Naive thymus-derived CD8-positive, alpha-beta T cell (primary cell): Measurements from ENCODE around the gene CCNY. TPM values are rescaled to one million over a fixed set of nuclear protein-coding genes. Genes with fewer than 3 reads are reported as not detected.

Experiments used
- ATAC-seq, 2 donors: fragments of 150-1000 bp; cut with Tn5 transposase in 1 of 2; sonication (Bioruptor Pico), chemical (Tn5 transposase) in 1 of 2; 1 replicate in 1 of 2; 2 replicates in 1 of 2; pipeline ENCODE4 v1.10.0; 2021; ENCODE audit warnings: mild to moderate bottlenecking in 2 of 2, moderate library complexity in 2 of 2
- POLR2A ChIA-PET: fragments of 350-600 bp; sonication (Branson Sonifier 250); formaldehyde crosslinking; loops from one replicate; lab custom pipeline; 2021; ENCODE audit warnings: antibody characterized with exemption; lab: Charles Lee
- DNase-seq, 10 donors: peaks; one replicate each; pipeline versions ENCODE4 v3.0.0 to v3.0.0-alpha.2; 2020 to 2022
- H3K27ac Mint-ChIP-seq, 10 donors: one replicate each; pipeline ENCODE4 v1.8.0; 2020 to 2022; ENCODE audit warnings: mild to moderate bottlenecking in 10 of 10, mixed read lengths in 10 of 10, moderate library complexity in 4 of 10, inconsistent platforms in 1 of 10
- H3K27me3 Mint-ChIP-seq, 5 donors: one replicate each; pipeline ENCODE4 v1.8.0; 2021 to 2022; ENCODE audit warnings: mixed read lengths in 5 of 5
- H3K36me3 Mint-ChIP-seq, 3 donors: one replicate each; pipeline ENCODE4 v1.8.0; 2020 to 2022; ENCODE audit warnings: mixed read lengths in 3 of 3, mild to moderate bottlenecking in 2 of 3, inconsistent platforms in 1 of 3
- H3K4me1 Mint-ChIP-seq, 4 donors: one replicate each; pipeline ENCODE4 v1.8.0; 2021 to 2022; ENCODE audit warnings: mixed read lengths in 4 of 4
- H3K4me3 Mint-ChIP-seq, 10 donors: one replicate each; pipeline ENCODE4 v1.8.0; 2020 to 2022; ENCODE audit warnings: mild to moderate bottlenecking in 10 of 10, mixed read lengths in 10 of 10, moderate library complexity in 6 of 10, inconsistent platforms in 1 of 10
- H3K9me3 Mint-ChIP-seq, 9 donors: one replicate each; pipeline ENCODE4 v1.8.0; 2020 to 2022; ENCODE audit warnings: mixed read lengths in 9 of 9, mild to moderate bottlenecking in 3 of 9, inconsistent platforms in 1 of 9, moderate library complexity in 1 of 9
- polyA plus RNA-seq, 3 donors: library from polyadenylated mRNA; unstranded; fragments of 300-500 nt; fragmentation: Illumina TruSeq; gene quantifications; one replicate each; pipeline ENCODE4 v1.2.3, GENCODE V29; 2021
- total RNA-seq, 8 experiments: library from RNA in 2 of 8; stranded (reverse) in 2 of 8; gene quantifications; one replicate each; pipeline ENCODE4 v1.2.3 and lab custom pipeline; 2021 to 2026

Gene CCNY
- total and polyA plus RNA-seq, 5 experiments from 2014 or later: 11.0 to 78.6 (median 25.5) TPM

- Mint-ChIP-seq H3K4me1 (peaks cover 10 to 20% (median 15%) of the 10 kb centered on the region in 4 donors), H3K27me3 (no peaks in the 10 kb centered on the region), H3K9me3 (peaks cover 0 to 7% (median 0%) of the 10 kb centered on the region in 9 donors), H3K36me3 (peaks cover 15 to 63% (median 47%) of the 10 kb centered on the region in 3 donors), H3K4me3 (no peak overlapping the region), H3K27ac (peak overlapping the region in 1 of 10 donors; percentile 11)
- POLR2A ChIA-PET: no interaction called here
- DNase-seq: no peak
- no peak for ATAC-seq
Observed at GRCh38 chr10:35541720-35542119, 205.4 kb downstream of the CCNY start.

- Mint-ChIP-seq H3K9me3 (peaks cover 0 to 5% (median 0%) of the 10 kb centered on the region in 9 donors), H3K4me1 (peaks cover 10 to 20% (median 15%) of the 10 kb centered on the region in 4 donors), H3K27ac (peak overlapping the region in 2 of 10 donors; percentile 11 to 52), H3K36me3 (peaks cover 14 to 66% (median 44%) of the 10 kb centered on the region in 3 donors), H3K27me3 (no peaks in the 10 kb centered on the region), H3K4me3 (no peak overlapping the region)
- ATAC-seq: no peak
- POLR2A ChIA-PET: no interaction called here
- no peak for DNase-seq
Observed at GRCh38 chr10:35542303-35542702, 206.0 kb downstream of the CCNY start.

- H3K4me1 Mint-ChIP-seq: peaks cover 6 to 11% (median 9%) of the 10 kb centered on the region in 4 donors
- POLR2A ChIA-PET: no interaction called here
- no peaks in the 10 kb centered on the region for H3K9me3 Mint-ChIP-seq
- H3K4me3 Mint-ChIP-seq: no peak overlapping the region
- ATAC-seq (no peak), DNase-seq (no peak)
- no peak overlapping the region for H3K27ac Mint-ChIP-seq
- peaks cover under 1 to 59% (median 36%) of the 10 kb centered on the region in 3 donors for H3K36me3 Mint-ChIP-seq
- no peaks in the 10 kb centered on the region for H3K27me3 Mint-ChIP-seq
Observed at GRCh38 chr10:35545079-35545657, 208.9 kb downstream of the CCNY start.

- H3K4me1 Mint-ChIP-seq: peaks cover 0 to 14% (median 9%) of the 10 kb centered on the region in 4 donors
- H3K4me3 Mint-ChIP-seq: no peak overlapping the region
- POLR2A ChIA-PET: no interaction called here
- ATAC-seq (no peak), DNase-seq (no peak)
- H3K9me3 Mint-ChIP-seq: no peaks in the 10 kb centered on the region
- H3K36me3 Mint-ChIP-seq: peaks cover 0 to 61% (median 33%) of the 10 kb centered on the region in 3 donors
- no peaks in the 10 kb centered on the region for H3K27me3 Mint-ChIP-seq
- H3K27ac Mint-ChIP-seq: no peak overlapping the region
Observed at GRCh38 chr10:35545878-35546590, 209.7 kb downstream of the CCNY start.

GRCh38 chr10:35546824-35547225, 210.5 kb downstream of the CCNY start:
- Mint-ChIP-seq H3K27me3 (no peaks in the 10 kb centered on the region), H3K4me1 (peaks cover 0 to 14% (median 10%) of the 10 kb centered on the region in 4 donors), H3K36me3 (peaks cover 0 to 63% (median 30%) of the 10 kb centered on the region in 3 donors), H3K9me3 (no peaks in the 10 kb centered on the region), H3K27ac (peak overlapping the region in 1 of 10 donors; percentile 80), H3K4me3 (no peak overlapping the region)
- DNase-seq (no peak), ATAC-seq (no peak)
- POLR2A ChIA-PET: no interaction called here

GRCh38 chr10:35552650-35553342, 216.5 kb downstream of the CCNY start:
- no peaks in the 10 kb centered on the region for H3K27me3 Mint-ChIP-seq
- DNase-seq (no peak), ATAC-seq (no peak)
- POLR2A ChIA-PET: no interaction called here
- H3K27ac Mint-ChIP-seq: peak overlapping the region in 1 of 10 donors; percentile 75
- no peak overlapping the region for H3K4me3 Mint-ChIP-seq
- H3K36me3 Mint-ChIP-seq: peaks cover 0 to 68% (median 24%) of the 10 kb centered on the region in 3 donors
- H3K4me1 Mint-ChIP-seq: peaks cover 8 to 19% (median 14%) of the 10 kb centered on the region in 4 donors
- H3K9me3 Mint-ChIP-seq: no peaks in the 10 kb centered on the region

- Mint-ChIP-seq H3K36me3 (peaks cover 0 to 71% (median 18%) of the 10 kb centered on the region in 3 donors), H3K27ac (peak overlapping the region in 5 of 10 donors; percentile 8 to 63 (median 36)), H3K9me3 (no peaks in the 10 kb centered on the region), H3K27me3 (no peaks in the 10 kb centered on the region), H3K4me1 (peaks cover 10 to 19% (median 17%) of the 10 kb centered on the region in 4 donors), H3K4me3 (no peak overlapping the region)
- POLR2A ChIA-PET: no interaction called here
- no peak for DNase-seq
- ATAC-seq: no peak
Observed at GRCh38 chr10:35554036-35554435, 217.7 kb downstream of the CCNY start.

- DNase-seq (no peak), ATAC-seq (no peak)
- POLR2A ChIA-PET: no interaction called here
- Mint-ChIP-seq H3K9me3 (no peaks in the 10 kb centered on the region), H3K4me1 (peaks cover 14 to 21% (median 19%) of the 10 kb centered on the region in 4 donors), H3K36me3 (peaks cover 0 to 76% (median 18%) of the 10 kb centered on the region in 3 donors), H3K27me3 (no peaks in the 10 kb centered on the region), H3K4me3 (no peak overlapping the region), H3K27ac (peak overlapping the region in 6 of 10 donors; percentile 19 to 77 (median 61))
Observed at GRCh38 chr10:35554461-35555056, 218.2 kb downstream of the CCNY start.

GRCh38 chr10:35555962-35556930, 219.9 kb downstream of the CCNY start:
- ATAC-seq (no peak), DNase-seq (no peak)
- POLR2A ChIA-PET: no interaction called here
- Mint-ChIP-seq H3K36me3 (peaks cover 0 to 73% (median 21%) of the 10 kb centered on the region in 3 donors), H3K27me3 (no peaks in the 10 kb centered on the region), H3K27ac (peak overlapping the region in 3 of 10 donors; percentile 27 to 75 (median 31)), H3K4me1 (peaks cover 11 to 19% (median 12%) of the 10 kb centered on the region in 4 donors), H3K4me3 (no peak overlapping the region), H3K9me3 (no peaks in the 10 kb centered on the region)

- ATAC-seq (no peak), DNase-seq (no peak)
- H3K27ac Mint-ChIP-seq: peak overlapping the region in 5 of 10 donors; percentile 19 to 73 (median 49)
- peaks cover 4 to 59% (median 20%) of the 10 kb centered on the region in 3 donors for H3K36me3 Mint-ChIP-seq
- H3K9me3 Mint-ChIP-seq: no peaks in the 10 kb centered on the region
- no peak overlapping the region for H3K4me3 Mint-ChIP-seq
- H3K4me1 Mint-ChIP-seq: peaks cover 8 to 16% (median 14%) of the 10 kb centered on the region in 4 donors
- H3K27me3 Mint-ChIP-seq: no peaks in the 10 kb centered on the region
- POLR2A ChIA-PET: no interaction called here
Observed at GRCh38 chr10:35558276-35558675, 222.0 kb downstream of the CCNY start.

- H3K4me1 Mint-ChIP-seq: peaks cover 10 to 18% (median 14%) of the 10 kb centered on the region in 4 donors
- peaks cover 4 to 52% (median 18%) of the 10 kb centered on the region in 3 donors for H3K36me3 Mint-ChIP-seq
- no peak overlapping the region for H3K4me3 Mint-ChIP-seq
- H3K27ac Mint-ChIP-seq: peak overlapping the region in 3 of 10 donors; percentile 27 to 77 (median 37)
- no peaks in the 10 kb centered on the region for H3K27me3 Mint-ChIP-seq
- no peak for DNase-seq
- H3K9me3 Mint-ChIP-seq: no peaks in the 10 kb centered on the region
- no peak for ATAC-seq
- POLR2A ChIA-PET: no interaction called here
Observed at GRCh38 chr10:35559416-35559815, 223.1 kb downstream of the CCNY start.
